ENCODE data around the gene SGK2.

Gene SGK2

DNA sequence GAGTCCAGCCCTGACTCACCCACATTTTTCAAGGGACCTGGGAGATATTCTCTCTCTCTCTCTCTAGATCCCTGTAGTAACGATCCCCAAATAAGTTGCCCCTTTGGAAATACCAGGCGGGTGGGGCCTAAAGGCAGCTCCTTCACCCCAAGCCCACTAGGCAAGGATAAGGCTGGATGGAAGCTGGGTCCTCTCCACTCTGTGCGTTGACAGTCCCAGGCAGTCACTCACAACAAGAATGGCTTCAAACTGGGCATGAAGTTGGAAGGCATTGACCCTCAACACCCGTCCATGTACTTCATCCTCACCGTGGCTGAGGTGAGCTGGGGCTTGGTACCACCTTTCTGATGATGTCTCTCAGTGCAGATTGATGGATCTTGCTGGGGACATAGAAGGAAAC is 29.8 kb upstream of the SGK2 start:
- POLR2A ChIA-PET = interaction anchor here (2.7 kb wide), 1 partner anchor 15 kb away, joined by 12 read pairs; no protein-coding TSS in a partner anchor
- H3K27ac ChIP-seq (ENCODE audit: extremely low read depth, low read depth, low read length) = no peak overlapping the region
- no peak overlapping the region for H3K4me3 ChIP-seq (ENCODE audit: low read depth, low read length)
- CTCF ChIA-PET = interaction anchor here (1.2 kb wide), 1 partner anchor 554 kb away, joined by 4 read pairs; no protein-coding TSS in a partner anchor
- TF ChIP-seq ZNF624 (tag by site-specific recombination; IDR thresholded peaks at IDR 0.05) = no peak
- TF ChIP-seq ZNF549 (tag by site-specific recombination; IDR thresholded peaks at IDR 0.05) = no peak
- TF ChIP-seq ZBTB21 (tag by site-specific recombination; IDR thresholded peaks at IDR 0.05) = no peak
- no peak for TF ChIP-seq ZNF670 (tag by site-specific recombination; IDR thresholded peaks at IDR 0.05; ENCODE audit: low read depth)
- TF ChIP-seq ZNF366 (tag by site-specific recombination; conservative IDR thresholded peaks at IDR 0.05) = no peak
- TF ChIP-seq ZNF776 (tag by site-specific recombination; IDR thresholded peaks at IDR 0.05; ENCODE audit: borderline replicate concordance) = no peak
- TF ChIP-seq ZNF211 (tag by site-specific recombination; IDR thresholded peaks at IDR 0.05; ENCODE audit: low read depth) = no peak
- TF ChIP-seq ZNF473 (tag by site-specific recombination; IDR thresholded peaks at IDR 0.05) = no peak
- no peak for TF ChIP-seq KLF9 (tag by site-specific recombination; IDR thresholded peaks at IDR 0.05; ENCODE audit: low read depth)
- peaks cover 0 to 42% of the 10 kb centered on the region in 2 experiments; a peak in 1 of 3 replicates for H3K36me3 ChIP-seq (ENCODE audit: control insufficient read depth in 2 of 2, insufficient read depth in 1 of 2, low read length in 2 of 2)
- H3K9me3 ChIP-seq (ENCODE audit: control insufficient read depth, insufficient read depth, low read depth, low read length) = no peaks in the 10 kb centered on the region
- H3K4me1 ChIP-seq (ENCODE audit: control insufficient read depth, insufficient read depth, low read length) = no peaks in the 10 kb centered on the region

DNA sequence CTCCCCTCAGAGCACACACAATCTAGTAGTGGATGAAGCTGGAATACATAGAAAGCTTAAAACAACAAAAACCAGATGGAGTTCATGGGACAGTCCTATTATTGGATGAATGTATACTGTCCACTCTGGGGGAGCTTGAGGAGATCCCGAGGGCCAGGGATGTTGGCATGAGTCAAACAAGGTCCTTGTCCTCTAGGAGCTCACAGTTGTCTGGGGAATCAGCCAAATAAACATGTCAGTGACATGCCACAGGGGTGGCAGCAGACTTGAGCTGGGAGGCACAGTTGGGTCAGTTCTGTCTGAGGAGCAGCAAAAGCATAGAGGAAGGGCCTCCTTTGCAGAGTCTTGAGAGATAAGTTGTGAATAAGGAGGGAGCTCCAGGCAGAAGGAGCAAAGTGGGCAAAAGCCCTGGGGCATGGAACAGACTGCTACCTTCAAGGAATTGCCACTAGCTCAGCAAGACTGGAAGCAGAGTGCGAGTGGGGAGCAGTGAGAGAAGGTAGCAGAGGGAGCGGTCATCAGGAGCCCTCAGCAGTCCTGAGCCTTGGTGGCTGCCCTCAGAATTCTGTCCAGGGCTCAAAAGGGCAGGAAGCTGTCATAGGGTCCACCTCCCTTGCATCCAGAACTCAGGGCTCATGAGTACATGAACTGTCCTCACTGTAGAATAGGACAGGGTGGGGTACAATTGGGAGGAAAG is 29.2 kb upstream of the SGK2 start:
- TF ChIP-seq ZFP41 (tag by site-specific recombination; IDR thresholded peaks at IDR 0.05; ENCODE audit: borderline replicate concordance) = no peak
- TF ChIP-seq MZF1 (tag by site-specific recombination; IDR thresholded peaks at IDR 0.05; ENCODE audit: borderline replicate concordance) = no peak
- no peak for TF ChIP-seq ZNF529 (tag by site-specific recombination; IDR thresholded peaks at IDR 0.05; ENCODE audit: insufficient replicate concordance)
- ChIA-PET POLR2A (interaction anchor here (0.6 to 2.7 kb wide), 2 partner anchors 15 to 61 kb away, joined by 4 to 12 read pairs; partner anchors contain the start of gene IFT52), CTCF (interaction anchor here (1.3 kb wide), 1 partner anchor 9 kb away, joined by 9 read pairs; no protein-coding TSS in a partner anchor)
- Histone ChIP-seq H3K36me3 (ENCODE audit: control insufficient read depth in 2 of 2, insufficient read depth in 1 of 2, low read length in 2 of 2) (peaks cover 0 to 47% of the 10 kb centered on the region in 2 experiments; a peak in 1 of 3 replicates), H3K4me1 (ENCODE audit: control insufficient read depth, insufficient read depth, low read length) (no peaks in the 10 kb centered on the region), H3K4me3 (ENCODE audit: low read depth, low read length) (no peak overlapping the region), H3K27ac (ENCODE audit: extremely low read depth, low read depth, low read length) (no peak overlapping the region), H3K9me3 (ENCODE audit: control insufficient read depth, insufficient read depth, low read depth, low read length) (no peaks in the 10 kb centered on the region)

GRCh38 chr20:43530321-43531090 is 28.3 kb upstream of the SGK2 start:
- H3K9me3 ChIP-seq (ENCODE audit: control insufficient read depth, insufficient read depth, low read depth, low read length) = no peaks in the 10 kb centered on the region
- no peaks in the 10 kb centered on the region for H3K4me1 ChIP-seq (ENCODE audit: control insufficient read depth, insufficient read depth, low read length)
- CTCF ChIA-PET = interaction anchor here (0.6 to 1.3 kb wide), 2 partner anchors 8 to 15 kb away, joined by 3 to 9 read pairs; no protein-coding TSS in a partner anchor
- POLR2A ChIA-PET = interaction anchor here (2.7 kb wide), 1 partner anchor 16 kb away, joined by 12 read pairs; no protein-coding TSS in a partner anchor
- no peak overlapping the region for H3K4me3 ChIP-seq (ENCODE audit: low read depth, low read length)
- H3K27ac ChIP-seq (ENCODE audit: extremely low read depth, low read depth, low read length) = no peak overlapping the region
- H3K36me3 ChIP-seq (ENCODE audit: control insufficient read depth in 2 of 2, insufficient read depth in 1 of 2, low read length in 2 of 2) = peaks cover 0 to 56% of the 10 kb centered on the region in 2 experiments; a peak in 1 of 3 replicates
- TF ChIP-seq, protein P1, sequence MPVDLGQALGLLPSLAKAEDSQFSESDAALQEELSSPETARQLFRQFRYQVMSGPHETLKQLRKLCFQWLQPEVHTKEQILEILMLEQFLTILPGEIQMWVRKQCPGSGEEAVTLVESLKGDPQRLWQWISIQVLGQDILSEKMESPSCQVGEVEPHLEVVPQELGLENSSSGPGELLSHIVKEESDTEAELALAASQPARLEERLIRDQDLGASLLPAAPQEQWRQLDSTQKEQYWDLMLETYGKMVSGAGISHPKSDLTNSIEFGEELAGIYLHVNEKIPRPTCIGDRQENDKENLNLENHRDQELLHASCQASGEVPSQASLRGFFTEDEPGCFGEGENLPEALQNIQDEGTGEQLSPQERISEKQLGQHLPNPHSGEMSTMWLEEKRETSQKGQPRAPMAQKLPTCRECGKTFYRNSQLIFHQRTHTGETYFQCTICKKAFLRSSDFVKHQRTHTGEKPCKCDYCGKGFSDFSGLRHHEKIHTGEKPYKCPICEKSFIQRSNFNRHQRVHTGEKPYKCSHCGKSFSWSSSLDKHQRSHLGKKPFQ (tag by site-specific recombination; IDR thresholded peaks at IDR 0.05) = no peak
- TF ChIP-seq ZNF518A (tag by site-specific recombination; conservative IDR thresholded peaks at IDR 0.05; ENCODE audit: low read depth) (no peak), IKZF3 (tag by site-specific recombination; IDR thresholded peaks at IDR 0.05) (no peak), ZNF792 (tag by site-specific recombination; IDR thresholded peaks at IDR 0.05) (no peak), ZNF140 (tag by site-specific recombination; IDR thresholded peaks at IDR 0.05) (no peak), ZFP37 (tag by site-specific recombination; IDR thresholded peaks at IDR 0.05) (no peak), EGR2 (tag by site-specific recombination; IDR thresholded peaks at IDR 0.05; ENCODE audit: low read depth) (no peak), MEIS1 (CRISPR knock-in tag; IDR thresholded peaks at IDR 0.05; ENCODE audit: borderline replicate concordance) (no peak), HOXA7 (CRISPR knock-in tag; IDR thresholded peaks at IDR 0.05; ENCODE audit: borderline replicate concordance) (no peak)
- TF ChIP-seq, protein P2, sequence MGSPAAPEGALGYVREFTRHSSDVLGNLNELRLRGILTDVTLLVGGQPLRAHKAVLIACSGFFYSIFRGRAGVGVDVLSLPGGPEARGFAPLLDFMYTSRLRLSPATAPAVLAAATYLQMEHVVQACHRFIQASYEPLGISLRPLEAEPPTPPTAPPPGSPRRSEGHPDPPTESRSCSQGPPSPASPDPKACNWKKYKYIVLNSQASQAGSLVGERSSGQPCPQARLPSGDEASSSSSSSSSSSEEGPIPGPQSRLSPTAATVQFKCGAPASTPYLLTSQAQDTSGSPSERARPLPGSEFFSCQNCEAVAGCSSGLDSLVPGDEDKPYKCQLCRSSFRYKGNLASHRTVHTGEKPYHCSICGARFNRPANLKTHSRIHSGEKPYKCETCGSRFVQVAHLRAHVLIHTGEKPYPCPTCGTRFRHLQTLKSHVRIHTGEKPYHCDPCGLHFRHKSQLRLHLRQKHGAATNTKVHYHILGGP (tag by site-specific recombination; IDR thresholded peaks at IDR 0.05) = no peak

Measured in HEK293 (cell line).